SK-N-DZ (cell line): ENCODE measurements around the gene EEFSEC.

ENCODE experiments used
- DNase-seq: peaks from one replicate; pipeline ENCODE4 v3.0.0-alpha.2; 2015; ENCODE audit warnings: low spot score

The EEFSEC gene

DNA sequence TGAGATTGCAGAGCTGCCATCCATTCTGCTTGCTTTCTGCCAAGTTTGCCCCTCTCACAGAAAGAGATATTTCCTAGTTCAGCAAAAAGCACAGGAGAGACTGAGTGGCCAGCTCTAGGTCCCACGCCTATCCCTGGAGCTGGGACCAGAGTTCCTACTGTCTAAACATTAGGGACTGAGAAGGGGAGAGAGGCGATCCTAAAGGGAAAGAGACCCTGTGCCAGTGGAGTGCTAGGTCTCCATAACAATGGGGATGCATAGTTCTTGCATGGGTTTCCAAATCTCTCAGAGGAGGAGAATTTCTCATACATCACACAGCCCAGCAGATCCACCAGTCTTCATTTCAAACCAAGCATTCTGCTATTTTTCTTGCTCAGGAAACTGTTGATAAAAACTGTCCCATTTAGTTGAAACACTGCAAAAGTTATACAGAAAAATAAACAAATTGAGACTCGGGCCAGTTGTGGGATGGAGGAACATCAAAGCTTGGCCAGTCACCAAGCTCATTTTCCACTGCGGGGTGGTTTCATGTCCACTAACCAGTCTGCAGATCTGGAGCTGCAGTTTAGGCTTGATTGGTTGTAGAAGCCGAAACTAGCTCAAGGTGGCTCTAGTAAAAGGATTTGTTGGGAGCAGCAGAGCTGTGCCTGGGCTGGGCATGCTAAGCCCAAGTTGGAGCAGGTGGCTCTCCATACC is 62.7 kb downstream of the EEFSEC start:
- DNase-seq: no peak

DNA sequence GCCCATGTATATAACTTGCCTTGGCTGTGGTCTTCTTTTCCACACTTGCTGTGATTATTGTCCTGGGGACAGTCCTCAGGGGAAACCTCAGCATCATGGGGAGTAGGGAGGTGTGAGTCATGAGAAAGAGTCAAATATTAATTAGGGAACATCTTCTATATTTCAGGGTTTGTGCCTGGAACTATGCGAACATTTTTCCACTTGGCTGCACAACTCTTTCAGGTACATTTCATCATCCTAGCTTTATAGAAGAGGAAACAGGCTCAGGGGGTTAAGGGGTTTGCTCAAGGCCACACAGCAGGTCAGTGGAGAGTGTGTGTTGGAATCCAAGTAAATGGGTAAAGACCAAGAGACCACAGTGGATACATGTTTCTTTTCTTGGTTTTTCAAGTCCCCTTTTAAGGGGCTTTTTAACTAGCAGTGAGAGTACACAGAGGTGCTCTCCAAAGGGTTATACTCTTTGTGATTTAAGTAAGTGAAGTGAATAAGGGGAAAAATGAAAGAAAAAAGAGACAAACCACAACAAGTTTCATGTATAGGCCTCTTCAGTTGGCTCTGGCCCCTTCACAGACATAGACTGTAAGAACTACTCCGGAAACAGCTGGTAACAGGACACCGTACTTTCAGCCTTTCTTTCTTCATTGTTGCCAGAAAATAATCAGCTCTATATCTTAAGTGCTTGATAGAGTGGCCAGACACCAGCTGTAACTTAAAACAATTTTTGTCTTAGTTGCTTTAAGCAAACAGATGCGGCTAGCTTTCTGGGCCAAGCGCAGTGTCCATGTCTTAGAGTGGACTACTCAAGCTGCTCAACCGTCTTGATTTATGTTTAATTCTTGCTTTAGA is 64.6 kb downstream of the EEFSEC start:
- peak; percentile 31 for DNase-seq

GRCh38 chr3:128218548-128219257 is 65.4 kb downstream of the EEFSEC start:
- DNase-seq: no peak

GRCh38 chr3:128221328-128221727 is 68.0 kb downstream of the EEFSEC start:
- DNase-seq: no peak

GRCh38 chr3:128222796-128223385 is 69.6 kb downstream of the EEFSEC start:
- DNase-seq: no peak

GRCh38 chr3:128226186-128226725 is 73.0 kb downstream of the EEFSEC start:
- DNase-seq: no peak

GRCh38 chr3:128226795-128227395 is 73.6 kb downstream of the EEFSEC start:
- DNase-seq: peak; percentile 53

DNA sequence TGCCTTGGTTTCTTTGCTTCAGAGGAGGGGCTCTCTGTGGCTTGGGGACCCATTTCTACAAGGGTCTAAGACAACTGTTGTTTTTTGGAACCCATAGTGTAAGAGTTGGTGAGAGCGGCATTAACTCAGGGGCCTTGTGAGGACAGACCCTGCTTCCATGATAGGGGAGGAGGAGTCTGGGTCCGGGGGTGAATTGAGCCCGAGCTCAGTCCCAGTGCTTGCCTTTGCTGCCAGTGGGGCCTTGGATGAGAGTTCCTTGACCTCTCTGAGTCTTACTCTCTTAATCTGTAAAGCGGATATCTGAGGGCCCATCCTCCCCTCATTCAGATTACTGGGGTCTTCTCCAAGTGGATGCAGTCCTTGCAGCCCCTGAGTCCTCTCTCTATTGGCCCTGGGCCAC is 74.2 kb downstream of the EEFSEC start:
- no peak for DNase-seq

- DNase-seq: no peak
Observed at GRCh38 chr3:128228366-128228910, 75.2 kb downstream of the EEFSEC start.

DNA sequence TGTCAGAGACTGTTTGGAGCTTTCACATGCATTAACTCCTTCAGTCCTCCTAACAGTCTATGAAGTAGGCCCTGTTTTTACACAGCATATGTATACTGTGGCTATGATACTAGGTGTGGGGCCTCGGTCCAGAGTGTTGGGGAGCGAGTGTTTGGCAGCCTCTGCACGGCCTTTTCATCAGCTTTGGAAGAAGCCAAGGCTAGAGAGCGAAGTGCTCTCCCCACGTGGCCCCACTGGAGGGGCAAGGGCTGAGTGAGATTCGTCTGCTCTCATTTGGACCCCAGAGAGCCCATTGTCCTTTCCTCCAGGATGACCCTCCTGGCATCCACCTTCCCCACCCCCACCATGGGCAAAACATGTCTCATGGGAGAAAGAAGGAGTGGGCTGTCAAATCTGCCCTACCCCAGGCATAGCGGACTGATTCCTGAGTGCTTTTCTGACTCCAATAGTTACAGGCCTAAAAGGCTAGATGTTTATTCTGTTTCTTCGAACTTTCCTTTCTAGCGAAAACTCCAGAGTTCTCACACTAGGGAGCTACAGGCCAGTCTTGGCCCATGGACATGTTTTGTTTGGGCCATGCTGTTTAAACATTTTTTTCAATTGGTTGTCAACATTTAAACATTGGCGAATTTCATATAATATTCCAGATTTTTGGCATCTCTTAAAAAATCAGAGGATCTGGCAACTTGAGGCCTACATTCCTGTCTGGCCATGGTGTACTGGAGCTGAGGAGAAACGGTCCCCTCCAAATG is 76.0 kb downstream of the EEFSEC start:
- no peak for DNase-seq

- DNase-seq: no peak
Observed at GRCh38 chr3:128231606-128232005, 78.3 kb downstream of the EEFSEC start.

DNA sequence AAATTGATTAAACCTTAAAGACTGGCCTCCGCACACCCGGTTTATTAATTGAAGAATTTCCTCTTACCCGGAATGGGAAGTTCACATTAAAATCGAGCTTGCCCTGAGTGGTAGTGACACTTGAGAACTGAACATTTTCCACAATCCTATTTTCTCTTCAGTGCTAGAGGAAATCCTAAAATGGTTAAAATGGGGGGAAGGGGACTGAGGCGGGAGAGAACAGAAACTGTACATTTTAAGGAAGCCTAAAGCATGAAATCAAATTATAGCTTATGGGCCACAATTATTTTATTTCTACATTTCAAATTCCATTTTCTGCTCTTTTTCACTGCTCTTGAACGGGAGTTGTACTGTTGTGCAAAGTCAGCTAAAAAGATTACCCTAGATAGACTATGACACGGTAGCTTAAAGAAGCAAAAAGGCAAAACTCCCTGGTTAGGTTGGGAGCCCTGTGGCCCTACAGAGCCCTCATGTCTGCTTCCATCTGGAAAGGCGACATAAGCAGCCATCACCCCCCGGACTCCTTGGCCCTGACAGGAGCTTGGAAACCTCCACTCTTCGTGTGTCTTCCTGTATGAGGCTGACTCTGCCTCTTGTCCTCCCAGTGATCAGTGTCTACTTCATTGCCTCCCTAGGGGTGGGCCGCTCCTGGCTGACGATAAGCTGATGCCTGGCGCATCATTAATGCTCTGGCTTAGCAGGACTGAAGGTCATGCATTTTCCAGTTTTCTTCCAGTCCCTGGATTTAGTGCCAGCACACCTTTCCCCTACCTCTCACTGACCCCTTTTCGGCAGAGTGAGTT is 79.3 kb downstream of the EEFSEC start:
- DNase-seq: peak; percentile 24

- peak; percentile 53 for DNase-seq
Observed at GRCh38 chr3:128235207-128235926, 82.1 kb downstream of the EEFSEC start.

DNA sequence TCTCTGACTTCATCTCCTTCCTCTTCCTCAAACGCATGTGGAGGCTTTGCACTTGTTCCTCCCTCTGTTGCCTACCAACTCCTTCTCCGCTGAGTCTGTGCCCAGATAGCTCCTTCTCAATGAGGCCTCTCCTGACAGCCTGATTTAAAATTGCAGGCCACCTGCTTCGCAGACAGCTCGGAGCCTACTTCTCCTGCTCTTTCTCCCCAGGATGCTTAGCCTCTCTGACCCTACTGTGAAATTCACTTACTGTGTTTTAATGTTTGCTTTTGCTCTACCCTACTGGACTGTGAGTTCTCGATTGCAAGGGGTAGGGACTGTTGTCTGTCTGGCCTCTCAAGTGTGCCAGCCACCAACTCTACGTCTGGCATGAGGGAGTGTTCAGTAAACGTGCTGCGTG is 83.4 kb downstream of the EEFSEC start:
- DNase-seq: peak; percentile 63

DNA sequence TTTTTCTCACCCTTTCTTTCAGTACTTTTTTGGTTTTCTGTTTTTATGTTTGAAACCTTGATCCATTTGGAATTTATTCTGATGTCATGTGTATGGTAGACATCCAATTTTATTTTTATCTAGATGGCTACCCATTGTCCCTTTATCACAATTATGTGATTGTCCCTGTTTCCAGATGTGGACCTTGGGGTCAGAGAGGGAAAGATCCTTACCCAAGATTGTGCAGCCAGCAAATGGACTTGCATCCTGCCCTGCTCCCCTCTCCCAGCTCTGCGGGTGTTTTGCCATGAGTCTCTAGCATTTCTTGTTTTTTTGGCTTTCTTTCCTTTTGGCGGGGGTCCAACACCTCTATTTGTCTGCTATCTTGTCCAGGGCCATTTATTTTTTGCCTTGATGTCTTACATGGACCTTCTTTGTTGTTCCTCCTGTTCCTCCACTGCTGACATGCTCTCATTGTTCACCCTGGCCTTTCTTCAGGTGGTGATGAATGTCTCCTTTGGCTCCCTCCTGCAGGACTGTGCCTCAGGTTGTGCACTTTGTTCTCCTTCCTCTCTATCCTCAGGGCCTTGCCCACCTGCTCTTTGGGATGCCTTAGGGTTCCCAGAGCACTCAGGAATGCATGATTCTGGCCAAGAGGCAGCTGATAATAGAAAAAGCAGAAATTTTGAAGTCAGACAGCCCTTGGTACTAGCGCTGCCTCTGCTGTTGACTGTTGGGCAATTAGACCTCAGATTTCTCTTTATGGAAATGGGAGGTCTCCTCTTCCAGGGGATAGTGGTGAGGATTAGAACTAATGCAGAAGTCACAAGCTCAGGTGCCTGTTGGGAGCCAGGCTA is 84.3 kb downstream of the EEFSEC start:
- DNase-seq: peak; percentile 32

- DNase-seq: no peak
Observed at GRCh38 chr3:128238184-128238489, 84.9 kb downstream of the EEFSEC start.

GRCh38 chr3:128239304-128239703 is 86.0 kb downstream of the EEFSEC start:
- DNase-seq: no peak

GRCh38 chr3:128240232-128240631 is 87.0 kb downstream of the EEFSEC start:
- no peak for DNase-seq
